ENCODE results near the gene DLG2.

The DLG2 gene

GRCh38 chr11:83847467-83848034 is 1779.6 kb downstream of the DLG2 start:
- Histone ChIP-seq H3K4me2 (ENCODE audit: low read length) (no peak overlapping the region), H3K79me2 (ENCODE audit: insufficient read depth, low read length) (no peaks in the 10 kb centered on the region), H3K9me2 (ENCODE audit: low read depth, low read length) (no peaks in the 10 kb centered on the region), H3K4me3 (ENCODE audit: low read depth, low read length, poor library complexity, severe bottlenecking) (no peak overlapping the region), H3K9ac (ENCODE audit: low read length) (no peak overlapping the region), H3K27me3 (ENCODE audit: insufficient read depth, low read length) (no peaks in the 10 kb centered on the region), H3K9me3 (ENCODE audit: low read length) (no peaks in the 10 kb centered on the region), H4K20me1 (ENCODE audit: insufficient read depth, low read length) (no peaks in the 10 kb centered on the region), H3K36me3 (ENCODE audit: insufficient read depth, low read length) (no peaks in the 10 kb centered on the region), H3F3A (ENCODE audit: insufficient read depth, low read length) (no peaks in the 10 kb centered on the region), H3K27ac (ENCODE audit: low read depth, low read length, poor library complexity, severe bottlenecking) (no peak overlapping the region), H2AFZ (ENCODE audit: low read length) (no peak overlapping the region), H3K4me1 (ENCODE audit: insufficient read depth, low read length, severe bottlenecking) (no peaks in the 10 kb centered on the region)
- no peak for TF ChIP-seq CTCF (IDR thresholded peaks at IDR 0.05; ENCODE audit: low read length)
- no peak for TF ChIP-seq EZH2 (IDR thresholded peaks at IDR 0.05; ENCODE audit: borderline replicate concordance, low read length)

- H3K9me2 ChIP-seq (ENCODE audit: low read depth, low read length): no peaks in the 10 kb centered on the region
- no peaks in the 10 kb centered on the region for H3K9me3 ChIP-seq (ENCODE audit: low read length)
- no peak overlapping the region for H3K4me3 ChIP-seq (ENCODE audit: low read depth, low read length, poor library complexity, severe bottlenecking)
- H3K27me3 ChIP-seq (ENCODE audit: insufficient read depth, low read length): no peaks in the 10 kb centered on the region
- no peak overlapping the region for H3K9ac ChIP-seq (ENCODE audit: low read length)
- H3K4me2 ChIP-seq (ENCODE audit: low read length): no peak overlapping the region
- H3K27ac ChIP-seq (ENCODE audit: low read depth, low read length, poor library complexity, severe bottlenecking): no peak overlapping the region
- H3K36me3 ChIP-seq (ENCODE audit: insufficient read depth, low read length): no peaks in the 10 kb centered on the region
- no peaks in the 10 kb centered on the region for H3K4me1 ChIP-seq (ENCODE audit: insufficient read depth, low read length, severe bottlenecking)
- TF ChIP-seq EZH2 (IDR thresholded peaks at IDR 0.05; ENCODE audit: borderline replicate concordance, low read length) (no peak), CTCF (IDR thresholded peaks at IDR 0.05; ENCODE audit: low read length) (no peak)
- H3F3A ChIP-seq (ENCODE audit: insufficient read depth, low read length): no peaks in the 10 kb centered on the region
- H3K79me2 ChIP-seq (ENCODE audit: insufficient read depth, low read length): no peaks in the 10 kb centered on the region
- H4K20me1 ChIP-seq (ENCODE audit: insufficient read depth, low read length): no peaks in the 10 kb centered on the region
- no peak overlapping the region for H2AFZ ChIP-seq (ENCODE audit: low read length)
These were observed 1781.3 kb downstream of the DLG2 start for GRCh38 chr11:83845797-83846196.

- H3K4me3 ChIP-seq (ENCODE audit: low read depth, low read length, poor library complexity, severe bottlenecking): no peak overlapping the region
- H4K20me1 ChIP-seq (ENCODE audit: insufficient read depth, low read length): no peaks in the 10 kb centered on the region
- H2AFZ ChIP-seq (ENCODE audit: low read length): no peak overlapping the region
- H3K4me2 ChIP-seq (ENCODE audit: low read length): no peak overlapping the region
- H3K9me3 ChIP-seq (ENCODE audit: low read length): no peaks in the 10 kb centered on the region
- no peaks in the 10 kb centered on the region for H3K4me1 ChIP-seq (ENCODE audit: insufficient read depth, low read length, severe bottlenecking)
- H3K27me3 ChIP-seq (ENCODE audit: insufficient read depth, low read length): no peaks in the 10 kb centered on the region
- H3K79me2 ChIP-seq (ENCODE audit: insufficient read depth, low read length): no peaks in the 10 kb centered on the region
- no peak overlapping the region for H3K9ac ChIP-seq (ENCODE audit: low read length)
- TF ChIP-seq CTCF (IDR thresholded peaks at IDR 0.05; ENCODE audit: low read length) (no peak), EZH2 (IDR thresholded peaks at IDR 0.05; ENCODE audit: borderline replicate concordance, low read length) (no peak)
- no peaks in the 10 kb centered on the region for H3K36me3 ChIP-seq (ENCODE audit: insufficient read depth, low read length)
- no peaks in the 10 kb centered on the region for H3K9me2 ChIP-seq (ENCODE audit: low read depth, low read length)
- H3F3A ChIP-seq (ENCODE audit: insufficient read depth, low read length): no peaks in the 10 kb centered on the region
- no peak overlapping the region for H3K27ac ChIP-seq (ENCODE audit: low read depth, low read length, poor library complexity, severe bottlenecking)
These were observed 1786.8 kb downstream of the DLG2 start for GRCh38 chr11:83840326-83840725.

Measured in OCI-LY1 (cell line).